Astrocyte of the cerebellum (primary cell): ENCODE results near the gene FSD1.

ENCODE experiments used
- DNase-seq: peaks from one replicate; pipeline ENCODE4 v3.0.0-alpha.2; 2011; ENCODE audit warnings: low read depth
- H3K4me3 ChIP-seq: 2 replicates; pipeline ENCODE4 v1.5.1; 2011; ENCODE audit warnings: mild to moderate bottlenecking, low read depth, low read length, moderate library complexity
- CTCF ChIP-seq: IDR thresholded peaks from 2 replicates; pipeline ENCODE4 v1.5.1; 2012; ENCODE audit warnings: low read length, low read depth, moderate library complexity, mild to moderate bottlenecking; ENCODE audit errors: missing control alignments
- in situ Hi-C: cut with HindIII; loops from 2 replicates; pipeline ENCODE4 v1.10.0; 2017; ENCODE audit warnings: low sequenced_read_pairs

FSD1 gene

GRCh38 chr19:4305257-4305612 is 837 bp downstream of the FSD1 start:
- in situ Hi-C loops, result no loop called here
- DNase-seq, result no peak
- no peak for TF ChIP-seq CTCF
- peak overlapping the region; percentile 37 for H3K4me3 ChIP-seq

- DNase-seq, result no peak
- H3K4me3 ChIP-seq, result no peak overlapping the region
- in situ Hi-C loops, result no loop called here
- TF ChIP-seq CTCF, result no peak
Observed at GRCh38 chr19:4305659-4306058, 1.3 kb downstream of the FSD1 start.

GRCh38 chr19:4310247-4311121 is 6.1 kb downstream of the FSD1 start:
- DNase-seq, result no peak
- in situ Hi-C loops, result no loop called here
- no peak for TF ChIP-seq CTCF
- no peak overlapping the region for H3K4me3 ChIP-seq

GRCh38 chr19:4313847-4314490 is 9.6 kb downstream of the FSD1 start:
- TF ChIP-seq CTCF, result no peak
- H3K4me3 ChIP-seq, result no peak overlapping the region
- in situ Hi-C loops, result no loop called here
- DNase-seq, result no peak

- TF ChIP-seq CTCF, result no peak
- DNase-seq, result no peak
- no peak overlapping the region for H3K4me3 ChIP-seq
- in situ Hi-C loops, result no loop called here
Observed at GRCh38 chr19:4316956-4317355, 12.6 kb downstream of the FSD1 start.

- in situ Hi-C loops, result no loop called here
- no peak for DNase-seq
- TF ChIP-seq CTCF, result no peak
- no peak overlapping the region for H3K4me3 ChIP-seq
Observed at GRCh38 chr19:4318460-4318859, 14.1 kb downstream of the FSD1 start.
